ENCODE results near the gene TNFRSF18. TPM values are rescaled to one million over a fixed set of nuclear protein-coding genes. Genes with fewer than 3 reads are reported as not detected.

TNFRSF18 gene
- total RNA-seq, 1 donor from 2014 or later = not detected

DNA sequence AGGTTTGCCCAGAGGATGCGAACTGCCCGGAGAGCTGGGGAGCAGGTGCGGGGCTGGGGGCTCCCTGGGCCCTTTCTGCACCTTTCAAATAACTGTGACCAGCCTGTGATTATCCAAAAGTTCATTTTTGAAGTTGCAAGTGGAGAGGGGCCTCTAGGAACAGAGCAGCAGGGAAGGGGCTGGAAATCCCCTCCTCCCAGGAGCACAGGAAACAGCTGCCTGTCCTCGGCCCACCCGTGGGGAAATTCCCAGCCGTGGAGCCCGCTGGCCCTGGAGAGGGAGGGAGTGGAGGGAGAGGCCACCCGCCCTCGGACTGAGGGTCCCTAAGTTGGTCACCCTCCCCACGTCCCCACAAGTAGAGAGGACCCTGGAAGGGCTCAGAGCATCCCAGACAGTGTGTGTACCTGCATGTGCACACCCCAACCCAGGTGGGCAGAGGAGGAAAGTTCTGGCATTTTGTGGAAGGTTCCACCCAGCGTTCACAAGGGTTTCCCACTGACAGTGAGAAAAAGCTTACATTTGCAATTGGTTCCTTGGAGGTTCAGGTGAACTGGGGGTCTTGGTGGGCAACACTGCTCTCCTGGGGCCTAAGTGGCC lies 8.8 kb upstream of the TNFRSF18 start:
- peaks cover 37% of the 10 kb centered on the region for H3K36me3 ChIP-seq
- TF ChIP-seq, protein P1, sequence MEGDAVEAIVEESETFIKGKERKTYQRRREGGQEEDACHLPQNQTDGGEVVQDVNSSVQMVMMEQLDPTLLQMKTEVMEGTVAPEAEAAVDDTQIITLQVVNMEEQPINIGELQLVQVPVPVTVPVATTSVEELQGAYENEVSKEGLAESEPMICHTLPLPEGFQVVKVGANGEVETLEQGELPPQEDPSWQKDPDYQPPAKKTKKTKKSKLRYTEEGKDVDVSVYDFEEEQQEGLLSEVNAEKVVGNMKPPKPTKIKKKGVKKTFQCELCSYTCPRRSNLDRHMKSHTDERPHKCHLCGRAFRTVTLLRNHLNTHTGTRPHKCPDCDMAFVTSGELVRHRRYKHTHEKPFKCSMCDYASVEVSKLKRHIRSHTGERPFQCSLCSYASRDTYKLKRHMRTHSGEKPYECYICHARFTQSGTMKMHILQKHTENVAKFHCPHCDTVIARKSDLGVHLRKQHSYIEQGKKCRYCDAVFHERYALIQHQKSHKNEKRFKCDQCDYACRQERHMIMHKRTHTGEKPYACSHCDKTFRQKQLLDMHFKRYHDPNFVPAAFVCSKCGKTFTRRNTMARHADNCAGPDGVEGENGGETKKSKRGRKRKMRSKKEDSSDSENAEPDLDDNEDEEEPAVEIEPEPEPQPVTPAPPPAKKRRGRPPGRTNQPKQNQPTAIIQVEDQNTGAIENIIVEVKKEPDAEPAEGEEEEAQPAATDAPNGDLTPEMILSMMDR (IDR thresholded peaks at IDR 0.05; ENCODE audit: borderline replicate concordance) = no peak
- H3K27ac ChIP-seq (replicated peaks) = peak overlapping the region; percentile 71
- H3K27me3 ChIP-seq (ENCODE audit: low read depth) = no peaks in the 10 kb centered on the region
- no peak for DNase-seq
- H3K9me3 ChIP-seq (replicated peaks) = no peaks in the 10 kb centered on the region
- intact Hi-C loops (cut with micrococcal nuclease) = no loop called here
- no peak overlapping the region for H3K4me3 ChIP-seq
- H3K4me1 ChIP-seq = peaks cover 66% of the 10 kb centered on the region

DNA sequence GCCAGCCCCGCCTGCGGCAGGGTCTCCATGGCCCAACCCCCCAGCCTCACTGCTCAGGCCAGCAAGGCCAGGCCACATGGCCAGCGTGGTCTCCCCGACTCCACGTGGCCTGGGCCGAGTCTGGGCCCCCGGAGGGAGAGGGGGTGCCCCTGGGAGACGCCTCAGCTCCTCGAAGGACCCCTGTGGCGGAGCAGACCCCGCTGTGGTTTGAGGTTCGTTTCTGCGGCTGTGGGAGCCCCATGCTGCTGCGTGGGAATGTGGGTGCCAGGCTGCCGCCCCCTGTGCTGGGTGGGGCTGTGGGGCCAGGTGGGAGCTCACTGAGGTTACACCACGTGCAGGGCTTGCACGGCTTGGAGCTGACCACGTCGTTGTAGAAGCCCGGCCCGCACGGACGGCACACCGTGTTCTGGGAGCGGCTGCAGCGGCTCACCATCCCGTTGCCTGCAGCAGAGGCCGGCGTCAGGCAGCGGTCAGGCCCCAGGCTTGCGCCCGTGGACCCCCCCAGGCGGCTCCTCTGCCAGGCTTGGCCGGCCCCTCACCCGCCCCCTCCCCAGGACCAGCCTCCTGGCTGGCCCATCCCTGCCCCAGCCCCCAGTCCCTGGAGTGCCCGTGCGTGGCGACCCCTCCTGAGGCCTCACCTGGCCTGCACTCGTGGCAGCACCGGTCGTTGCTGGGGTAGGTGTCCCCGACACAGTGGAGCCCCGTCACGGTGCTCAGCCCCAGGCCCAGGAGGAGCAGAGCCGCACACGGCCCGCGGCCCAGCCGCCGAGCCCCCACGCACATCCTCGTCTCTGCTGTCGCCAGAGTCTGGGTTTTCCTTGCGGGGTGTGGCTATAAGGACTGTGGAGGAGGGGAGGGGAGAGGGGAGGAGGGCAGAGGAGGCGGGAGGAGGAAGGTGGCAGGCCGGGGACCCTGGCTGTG lies 7.2 kb upstream of the TNFRSF18 start, which contains the start of gene TNFRSF4:
TNFRSF4 (minus strand) TSS at position 809 of the 921 bp plus-strand sequence; CDS start at position 783, 26 bp downstream.
- intact Hi-C loops (cut with micrococcal nuclease) = no loop called here
- Histone ChIP-seq H3K4me3 (peak within 1 kb of the TSS; percentile 61), H3K27ac (replicated peaks) (peak within 1 kb of the TSS; percentile 80), H3K9me3 (replicated peaks) (no peaks in the 10 kb centered on the region), H3K4me1 (peaks cover 68% of the 10 kb centered on the region), H3K27me3 (ENCODE audit: low read depth) (peaks cover 1% of the 10 kb centered on the region), H3K36me3 (peaks cover 25% of the 10 kb centered on the region)
- TF ChIP-seq, protein P1 (IDR thresholded peaks at IDR 0.05; ENCODE audit: borderline replicate concordance) = no peak
- peak; percentile 15 for DNase-seq

DNA sequence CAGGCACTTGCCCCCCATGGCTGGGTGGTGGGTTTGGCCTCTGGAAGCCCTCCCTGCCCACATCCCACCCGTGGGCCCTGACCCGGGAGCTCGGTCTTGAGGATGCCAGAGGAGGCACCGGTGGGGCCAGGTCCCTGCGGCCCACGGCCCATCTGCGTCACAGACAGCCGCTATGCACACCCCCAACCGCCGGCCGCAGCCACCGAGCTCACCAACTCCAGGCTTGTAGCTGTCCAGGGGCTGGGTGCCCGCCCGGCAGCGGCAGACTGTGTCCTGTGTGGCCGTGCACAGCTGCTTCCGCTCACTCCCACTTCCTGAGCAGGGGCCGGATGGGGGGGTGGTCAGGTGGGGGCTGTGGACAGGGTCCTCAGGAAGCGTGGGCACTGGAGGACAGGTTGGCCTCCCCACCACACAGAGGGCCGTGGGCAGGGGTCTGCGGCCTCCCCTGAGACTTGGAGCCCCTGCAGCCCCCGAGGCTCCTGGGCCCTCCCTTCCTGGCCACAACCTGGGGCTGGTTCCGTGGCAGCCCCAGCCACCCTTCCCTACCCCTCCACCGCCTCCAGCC lies 6.5 kb upstream of the TNFRSF18 start:
- Histone ChIP-seq H3K36me3 (peaks cover 17% of the 10 kb centered on the region), H3K4me3 (peak overlapping the region; percentile 61), H3K27ac (replicated peaks) (peak overlapping the region; percentile 80), H3K27me3 (ENCODE audit: low read depth) (peaks cover 9% of the 10 kb centered on the region), H3K9me3 (replicated peaks) (no peaks in the 10 kb centered on the region), H3K4me1 (peaks cover 72% of the 10 kb centered on the region)
- intact Hi-C loops (cut with micrococcal nuclease) = no loop called here
- DNase-seq = peak; percentile 50
- TF ChIP-seq, protein P1 (IDR thresholded peaks at IDR 0.05; ENCODE audit: borderline replicate concordance) = no peak

DNA sequence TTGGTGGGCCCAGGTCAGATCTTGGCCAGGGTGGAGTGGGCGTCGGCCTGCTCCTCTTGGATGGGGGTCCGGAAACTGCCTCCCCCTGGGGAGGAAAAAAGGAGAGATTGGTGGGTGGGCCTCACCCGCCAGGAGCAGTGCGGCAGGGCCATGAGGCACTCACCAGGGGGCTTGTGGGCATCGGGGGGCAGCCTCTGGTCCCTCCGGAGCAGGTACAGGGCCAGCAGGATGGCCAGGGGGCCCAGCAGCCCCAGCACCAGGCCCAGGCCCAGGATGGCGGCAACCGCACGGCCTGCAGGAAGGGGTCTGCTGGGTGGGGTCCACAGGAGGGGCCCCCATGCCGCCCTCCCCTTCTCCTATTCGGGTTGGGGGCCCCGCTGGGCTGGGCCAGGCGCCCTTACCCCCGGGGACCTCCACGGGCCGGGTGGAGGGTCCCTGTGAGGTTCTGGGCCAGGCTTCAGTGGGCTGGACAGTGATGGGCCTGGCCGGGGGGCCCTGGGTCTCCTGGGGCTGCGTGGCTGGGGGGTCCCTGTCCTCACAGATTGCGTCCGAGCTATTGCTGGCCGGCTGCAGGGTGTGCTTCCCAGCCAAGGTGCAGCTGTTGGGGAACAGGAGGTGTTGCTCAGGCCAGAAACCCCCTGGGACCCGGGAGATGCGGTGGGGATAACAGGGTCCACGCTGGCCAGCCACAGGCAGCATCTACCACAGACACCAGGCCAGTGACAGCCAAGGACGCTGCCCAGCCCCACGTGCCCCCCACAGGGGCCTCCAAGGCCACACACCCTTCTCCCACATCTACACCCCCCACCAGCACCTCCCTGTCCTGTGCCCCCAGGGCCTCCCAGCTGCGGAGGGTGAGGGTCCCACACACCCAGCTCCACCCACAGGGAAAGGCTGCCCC lies 5.4 kb upstream of the TNFRSF18 start:
- TF ChIP-seq, protein P1 (IDR thresholded peaks at IDR 0.05; ENCODE audit: borderline replicate concordance) = no peak
- peak; percentile 11 for DNase-seq
- H3K27me3 ChIP-seq (ENCODE audit: low read depth) = peaks cover 20% of the 10 kb centered on the region
- peak overlapping the region; percentile 61 for H3K4me3 ChIP-seq
- intact Hi-C loops (cut with micrococcal nuclease) = no loop called here
- no peaks in the 10 kb centered on the region for H3K9me3 ChIP-seq (replicated peaks)
- peaks cover 64% of the 10 kb centered on the region for H3K4me1 ChIP-seq
- H3K27ac ChIP-seq (replicated peaks) = peak overlapping the region; percentile 80
- H3K36me3 ChIP-seq = peaks cover 6% of the 10 kb centered on the region

All from left ventricle myocardium inferior (tissue), 1 donor.